Hepatocyte (in vitro differentiated cells): ENCODE data around the gene FUOM. TPM values are rescaled to one million over a fixed set of nuclear protein-coding genes. Genes with fewer than 3 reads are reported as not detected.

Experiments used
- DNase-seq: peaks from one replicate; pipeline ENCODE4 v3.0.0-alpha.2; 2016; ENCODE audit warnings: low spot score
- H2AFZ ChIP-seq: fragments of 200-600 bp; sonication (generic); 2 replicates; pipeline ENCODE4 v1.6.0; 2016; ENCODE audit warnings: antibody characterized with exemption, mild to moderate bottlenecking
- H3K27ac ChIP-seq: fragments of 200-600 bp; sonication (generic); 2 replicates; pipeline ENCODE4 v1.5.1; 2016; ENCODE audit warnings: mild to moderate bottlenecking
- H3K27me3 ChIP-seq: fragments of 200-600 bp; sonication (generic); 2 replicates; pipeline ENCODE4 v1.6.1; 2016
- H3K36me3 ChIP-seq: fragments of 200-600 bp; sonication (generic); replicated peaks from 2 replicates; pipeline ENCODE4 v1.5.1; 2016; ENCODE audit warnings: low read depth; ENCODE audit not compliant: insufficient read depth
- H3K4me1 ChIP-seq: fragments of 200-600 bp; sonication (generic); 2 replicates; pipeline ENCODE4 v1.5.1; 2016; ENCODE audit warnings: mild to moderate bottlenecking, moderate library complexity; ENCODE audit not compliant: insufficient read depth
- H3K4me2 ChIP-seq: fragments of 200-600 bp; sonication (generic); 2 replicates; pipeline ENCODE4 v1.6.0; 2016
- H3K4me3 ChIP-seq: fragments of 200-600 bp; sonication (generic); 2 replicates; pipeline ENCODE4 v1.5.1; 2016; ENCODE audit warnings: mild to moderate bottlenecking
- H3K79me2 ChIP-seq: fragments of 200-600 bp; sonication (generic); 2 replicates; pipeline ENCODE4 v1.6.0; 2017; ENCODE audit warnings: mild to moderate bottlenecking
- H3K9me2 ChIP-seq: fragments of 200-600 bp; sonication (generic); replicated peaks from 2 replicates; pipeline ENCODE4 v1.6.0; 2017; ENCODE audit warnings: mild to moderate bottlenecking; ENCODE audit not compliant: insufficient read depth
- H3K9me3 ChIP-seq: fragments of 200-600 bp; sonication (generic); 2 replicates; pipeline ENCODE4 v1.5.1; 2016; ENCODE audit warnings: low read depth, mild to moderate bottlenecking
- H4K20me1 ChIP-seq: fragments of 200-600 bp; sonication (generic); 2 replicates; pipeline ENCODE4 v1.6.0; 2016; ENCODE audit warnings: mild to moderate bottlenecking; ENCODE audit not compliant: insufficient read depth, poor library complexity, severe bottlenecking
- CTCF ChIP-seq: fragments of 200-600 bp; sonication (generic); IDR thresholded peaks from 2 replicates; pipeline ENCODE4 v1.5.1; 2016; ENCODE audit warnings: antibody characterized with exemption, mild to moderate bottlenecking; ENCODE audit not compliant: poor library complexity
- EZH2 ChIP-seq: fragments of 200-600 bp; sonication (generic); IDR thresholded peaks from 2 replicates; pipeline ENCODE4 v1.6.1; 2016; ENCODE audit warnings: antibody characterized with exemption, mild to moderate bottlenecking, borderline replicate concordance
- EZH2phosphoT487 ChIP-seq: fragments of 200-600 bp; sonication (generic); IDR thresholded peaks from one replicate; pipeline ENCODE4 v1.6.1; 2018; ENCODE audit warnings: antibody characterized with exemption, mild to moderate bottlenecking, low read depth, moderate library complexity; ENCODE audit not compliant: unreplicated experiment, severe bottlenecking
- WGBS: methylation state at CpG from one replicate; pipeline ENCODE4 v1.1.6; 2016; ENCODE audit warnings: low lambda C conversion rate; ENCODE audit errors: missing lambda C conversion rate; 5-methylcytosine and 5-hydroxymethylcytosine counted together
- polyA plus RNA-seq: library from polyadenylated mRNA; unstranded; fragments of >200 nt; fragmentation: Nextera tagmentation; extraction: Ambion mirVana; gene quantifications from 2 replicates; pipeline ENCODE4 v1.2.1, GENCODE V29; 2016
- total RNA-seq: library from RNA; depleted of rRNA; stranded (reverse); fragments of >200 nt; gene quantifications from 2 replicates; pipeline ENCODE4 v1.2.3, GENCODE V29; 2014

Gene FUOM
- total and polyA plus RNA-seq, 2 experiments from 2014 or later = 31.1 to 34.6 TPM

DNA sequence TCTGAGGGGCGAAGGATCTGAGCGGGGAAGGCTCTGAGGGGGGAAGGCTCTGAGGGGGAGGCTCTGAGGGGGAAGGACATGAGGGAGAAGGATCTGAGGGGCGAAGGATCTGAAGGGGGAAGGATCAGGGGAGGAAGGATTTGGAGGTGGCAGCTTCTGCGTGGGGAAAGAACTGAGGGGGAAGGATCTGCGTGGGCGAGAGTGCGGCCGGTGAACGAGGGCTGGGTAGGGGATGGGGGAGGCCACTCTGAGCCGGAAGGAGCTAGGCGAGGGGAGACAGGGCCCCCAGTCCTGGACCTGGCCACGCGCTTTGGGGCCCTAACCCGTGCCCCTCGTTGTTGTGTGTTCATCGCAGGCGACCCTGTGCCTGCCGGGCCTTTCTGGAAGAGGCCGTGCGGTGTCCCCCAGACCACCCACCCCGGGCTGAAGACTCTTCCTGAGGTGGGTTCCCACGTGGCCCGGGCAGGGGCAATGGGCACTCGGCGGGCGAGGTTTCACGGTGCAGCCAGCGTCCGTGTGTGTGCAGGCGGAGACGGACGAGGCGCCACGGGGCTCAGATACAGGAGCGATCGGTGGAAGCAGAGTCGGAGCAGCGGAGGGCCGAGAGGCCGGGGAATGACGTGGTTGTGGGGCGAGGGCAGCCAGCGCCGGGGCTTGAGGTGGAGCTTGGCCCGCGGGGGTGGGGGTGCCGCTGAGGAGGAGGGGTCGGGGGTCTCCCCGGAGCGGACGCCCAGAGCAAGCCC lies 23.1 kb downstream of the FUOM start:
- no peaks in the 10 kb centered on the region for H3K9me2 ChIP-seq
- H3K79me2 ChIP-seq = no peaks in the 10 kb centered on the region
- peaks cover 53% of the 10 kb centered on the region for H3K27me3 ChIP-seq
- peaks cover 14% of the 10 kb centered on the region for H3K4me1 ChIP-seq
- WGBS = 33% methylated on average over 32 of the region's 51 CpGs
- peak overlapping the region; percentile 63 for H3K4me3 ChIP-seq
- no peaks in the 10 kb centered on the region for H4K20me1 ChIP-seq
- TF ChIP-seq EZH2phosphoT487 (no peak), EZH2 (no peak), CTCF (no peak)
- peak overlapping the region; percentile 91 for H3K4me2 ChIP-seq
- peak overlapping the region; percentile 57 for H2AFZ ChIP-seq
- H3K36me3 ChIP-seq = no peaks in the 10 kb centered on the region
- no peak for DNase-seq
- no peaks in the 10 kb centered on the region for H3K9me3 ChIP-seq
- H3K27ac ChIP-seq = no peak overlapping the region

GRCh38 chr10:133332936-133333699 lies 24.7 kb downstream of the FUOM start:
- peaks cover 14% of the 10 kb centered on the region for H3K4me1 ChIP-seq
- H3K27me3 ChIP-seq = peaks cover 64% of the 10 kb centered on the region
- 88% methylated on average over 8 of the region's 30 CpGs for WGBS
- H3K79me2 ChIP-seq = no peaks in the 10 kb centered on the region
- no peak for DNase-seq
- no peaks in the 10 kb centered on the region for H3K9me3 ChIP-seq
- H2AFZ ChIP-seq = no peak overlapping the region
- TF ChIP-seq EZH2phosphoT487 = no peak
- TF ChIP-seq EZH2 = no peak
- TF ChIP-seq CTCF = no peak
- no peak overlapping the region for H3K4me2 ChIP-seq
- H4K20me1 ChIP-seq = no peaks in the 10 kb centered on the region
- no peak overlapping the region for H3K4me3 ChIP-seq
- no peaks in the 10 kb centered on the region for H3K9me2 ChIP-seq
- H3K27ac ChIP-seq = no peak overlapping the region
- no peaks in the 10 kb centered on the region for H3K36me3 ChIP-seq

DNA sequence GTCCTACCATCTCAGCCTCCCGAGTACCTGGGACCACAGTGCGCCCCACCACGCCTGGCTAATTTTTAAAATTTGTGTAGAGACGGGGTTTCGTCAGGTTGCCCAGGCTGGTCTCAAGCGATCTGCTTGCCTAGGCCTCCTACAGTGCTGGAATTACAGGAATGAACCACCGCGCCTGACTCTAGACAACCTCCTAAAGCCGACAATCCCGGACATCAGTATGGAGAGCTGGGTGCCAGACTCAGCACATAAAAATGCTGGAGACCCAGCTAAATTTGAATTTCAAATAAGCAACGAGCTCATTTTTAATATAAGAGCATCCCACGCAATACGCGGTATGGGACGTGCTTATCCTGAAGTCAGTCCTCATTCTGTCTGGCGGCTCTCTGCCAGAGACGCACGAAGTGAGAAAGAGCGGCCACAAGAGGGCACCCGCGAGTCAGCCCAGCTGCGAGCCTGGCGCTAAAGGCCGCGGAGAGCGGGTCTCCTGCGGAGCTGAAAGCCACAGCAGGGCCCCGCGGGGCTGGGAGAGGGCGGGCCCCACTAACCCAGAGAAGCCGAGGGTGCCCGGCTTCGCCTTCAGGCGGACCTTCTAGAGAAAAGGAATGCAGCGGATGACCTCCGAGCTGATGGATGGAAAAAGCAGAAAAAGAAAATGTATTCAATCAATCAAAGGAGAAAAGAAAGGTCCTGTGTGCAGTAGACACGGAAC lies 28.2 kb downstream of the FUOM start:
- TF ChIP-seq CTCF (peak; percentile 98), EZH2phosphoT487 (no peak)
- H2AFZ ChIP-seq = peak overlapping the region; percentile 69

More for the DNA sequence above, 28.2 kb downstream of the FUOM start:
- DNase-seq = peak; percentile 94
- WGBS = 11% methylated on average over 36 of the region's 37 CpGs
- peaks cover 55% of the 10 kb centered on the region for H3K27me3 ChIP-seq
- no peaks in the 10 kb centered on the region for H3K79me2 ChIP-seq
- no peaks in the 10 kb centered on the region for H4K20me1 ChIP-seq
- H3K4me2 ChIP-seq = peak overlapping the region; percentile 76
- no peak overlapping the region for H3K27ac ChIP-seq
- H3K4me1 ChIP-seq = peaks cover 3% of the 10 kb centered on the region
- no peak overlapping the region for H3K4me3 ChIP-seq
- no peaks in the 10 kb centered on the region for H3K9me2 ChIP-seq
- H3K36me3 ChIP-seq = no peaks in the 10 kb centered on the region
- H3K9me3 ChIP-seq = no peaks in the 10 kb centered on the region
